MCF 10A (cell line): Measurements from ENCODE around the gene UBQLN2. TPM values are rescaled to one million over a fixed set of nuclear protein-coding genes. Genes with fewer than 3 reads are reported as not detected.
"Not testable (repeated sequence)": the region's sequence is repeated elsewhere in the genome, so short reads cannot be mapped to it uniquely, and the experiment has no call there.

Source experiments
- Bru-seq: library from RNA; stranded (reverse); fragments of 400-500 nt; gene quantifications from one replicate; lab custom pipeline; 2021; lab: Mats Ljungman, UMichigan
- BruChase-seq, 2 experiments: library from RNA; stranded (reverse); fragments of 400-500 nt; gene quantifications; one replicate each; lab custom pipeline; 2021; lab: Mats Ljungman, UMichigan
- BruUV-seq: library from RNA; stranded (reverse); fragments of 400-500 nt; replicated peaks from 2 replicates; lab custom pipeline; 2021; lab: Mats Ljungman, UMichigan
- CTCF ChIA-PET: fragments of 300-600 bp; sonication (Branson Sonifier 250); formaldehyde crosslinking; extraction: SDS; loops from one replicate; lab custom pipeline; 2021; ENCODE audit warnings: antibody characterized with exemption, inconsistent platforms; lab: Yijun Ruan, JAX
- POLR2A ChIA-PET: fragments of 300-600, 350-650 bp; sonication (Branson Sonifier 250); formaldehyde crosslinking; extraction: SDS; loops from one replicate; lab custom pipeline; 2020; ENCODE audit warnings: antibody characterized with exemption, inconsistent platforms; lab: Yijun Ruan, JAX
- DNase-seq: peaks from one replicate; pipeline ENCODE4 v3.0.0-alpha.2; 2018; ENCODE audit not compliant: unreplicated experiment
- H3K27ac Mint-ChIP-seq: one replicate; pipeline ENCODE4 v1.8.0; 2022; ENCODE audit warnings: mild to moderate bottlenecking, low read depth, mixed read lengths; ENCODE audit not compliant: unreplicated experiment
- H3K27me3 Mint-ChIP-seq: one replicate; pipeline ENCODE4 v1.8.0; 2022; ENCODE audit warnings: mixed read lengths; ENCODE audit not compliant: insufficient read depth, unreplicated experiment
- H3K36me3 Mint-ChIP-seq: one replicate; pipeline ENCODE4 v1.8.0; 2022; ENCODE audit warnings: mild to moderate bottlenecking, moderate library complexity, mixed read lengths; ENCODE audit not compliant: insufficient read depth, unreplicated experiment
- H3K4me1 Mint-ChIP-seq: one replicate; pipeline ENCODE4 v1.8.0; 2022; ENCODE audit warnings: mixed read lengths; ENCODE audit not compliant: insufficient read depth, unreplicated experiment
- H3K4me3 Mint-ChIP-seq: one replicate; pipeline ENCODE4 v1.8.0; 2022; ENCODE audit warnings: mild to moderate bottlenecking, moderate library complexity, mixed read lengths; ENCODE audit not compliant: unreplicated experiment
- H3K9me3 Mint-ChIP-seq: one replicate; pipeline ENCODE4 v1.8.0; 2022; ENCODE audit warnings: mixed read lengths; ENCODE audit not compliant: unreplicated experiment
- CTCF ChIP-seq: fragments of 200-600 bp; IDR thresholded peaks from one replicate; pipeline ENCODE4 v1.8.0; 2022; ENCODE audit warnings: antibody characterized with exemption, mild to moderate bottlenecking; ENCODE audit not compliant: unreplicated experiment
- intact Hi-C: fragments of 100-400 bp; cut with micrococcal nuclease; formaldehyde crosslinking; loops from 2 replicates; pipeline ENCODE4 v1.14.1; 2022
- long read RNA-seq: library from polyadenylated mRNA; stranded (forward); transcript quantifications from one replicate; pipeline ENCODE4 v2.0.0, GENCODE V29; 2022
- total RNA-seq: library from RNA; stranded (reverse); gene quantifications from 2 replicates; pipeline ENCODE4 v1.2.3, GENCODE V29; 2022

Gene UBQLN2
- 18.0 and 18.9 TPM in 2 replicates for total RNA-seq
- Bru-seq, nascent RNA: percentile 90 among the genes with signal in this experiment
- percentile 96 among the genes with signal in this experiment for BruChase-seq, experiment 1, labeled RNA remaining after a 6-hour chase
- BruChase-seq, experiment 2, labeled RNA remaining after a 2-hour chase: percentile 98 among the genes with signal in this experiment
- long read RNA-seq, full-length matches to known transcripts: 91 of 94 reads
- long read RNA-seq, partial matches to known transcripts: 0 of 94 reads
- long read RNA-seq, other reads (novel, unspliced or antisense): 3 of 94 reads

- Mint-ChIP-seq H3K27me3 (peaks cover 14% of the 10 kb centered on the region), H3K4me3 (peak within 1 kb of the TSS; percentile 72), H3K36me3 (peaks cover 7% of the 10 kb centered on the region), H3K9me3 (no peaks in the 10 kb centered on the region), H3K4me1 (no peaks in the 10 kb centered on the region), H3K27ac (peak within 1 kb of the TSS; percentile 67)
- ChIA-PET POLR2A (interaction anchor here (0.8 to 2.7 kb wide), 9 partner anchors 9 to 335 kb away, joined by 3 to 15 read pairs (median 5); partner anchors contain the start of gene NBDY), CTCF (interaction anchor here (0.5 to 1.7 kb wide), 4 partner anchors 11 to 170 kb away, joined by 3 to 6 read pairs (median 4); no protein-coding TSS in a partner anchor)
- intact Hi-C loops: loop anchor here (2.0 to 10.0 kb wide), 2 partner anchors 163 to 279 kb away; no protein-coding TSS in a partner anchor
- TF ChIP-seq CTCF: no peak
- TSS peak; percentile 84 for BruUV-seq
- DNase-seq: peak; percentile 71
Observed at GRCh38 chrX:56563231-56564161, at the start of gene UBQLN2. Gene UBQLN2, plus strand, starts transcription at chrX:56563627. Its CDS starts 247 bp downstream, at chrX:56563874.

- intact Hi-C loops: no loop called here
- H3K27me3 Mint-ChIP-seq: peaks cover 29% of the 10 kb centered on the region
- ChIA-PET POLR2A (no interaction called here), CTCF (interaction anchor here (0.5 kb wide), 1 partner anchor 225 kb away, joined by 3 read pairs; no protein-coding TSS in a partner anchor)
- no peak overlapping the region for H3K27ac Mint-ChIP-seq
- peaks cover under 1% of the 10 kb centered on the region for H3K36me3 Mint-ChIP-seq
- BruUV-seq: no TSS peak
- H3K4me3 Mint-ChIP-seq: no peak overlapping the region
- H3K9me3 Mint-ChIP-seq: no peaks in the 10 kb centered on the region
- no peaks in the 10 kb centered on the region for H3K4me1 Mint-ChIP-seq
- no peak for DNase-seq
- no peak for TF ChIP-seq CTCF
Observed at GRCh38 chrX:56519642-56520041, 43.8 kb upstream of the UBQLN2 start.

GRCh38 chrX:56529482-56530007 is 33.9 kb upstream of the UBQLN2 start:
- H3K36me3 Mint-ChIP-seq, DNase-seq, POLR2A ChIA-PET, H3K4me3 Mint-ChIP-seq, H3K27ac Mint-ChIP-seq, H3K4me1 Mint-ChIP-seq, intact Hi-C loops, BruUV-seq: not testable (repeated sequence)
- Mint-ChIP-seq H3K27me3 (peaks cover 54% of the 10 kb centered on the region), H3K9me3 (peaks cover 11% of the 10 kb centered on the region)
- CTCF ChIA-PET: interaction anchor here (1.1 kb wide), 1 partner anchor 10 kb away, joined by 7 read pairs; no protein-coding TSS in a partner anchor

GRCh38 chrX:56530011-56530410 is 33.4 kb upstream of the UBQLN2 start:
- no TSS peak for BruUV-seq
- CTCF ChIA-PET: interaction anchor here (0.7 to 1.1 kb wide), 2 partner anchors 8 to 9 kb away, joined by 3 to 7 read pairs; no protein-coding TSS in a partner anchor
- Mint-ChIP-seq H3K4me3 (no peak overlapping the region), H3K9me3 (peaks cover 11% of the 10 kb centered on the region), H3K4me1 (no peaks in the 10 kb centered on the region), H3K27ac (no peak overlapping the region), H3K36me3 (no peaks in the 10 kb centered on the region), H3K27me3 (peaks cover 50% of the 10 kb centered on the region)
- POLR2A ChIA-PET: no interaction called here
- intact Hi-C loops: no loop called here
- no peak for TF ChIP-seq CTCF
- no peak for DNase-seq
